B cell (primary cell): Measurements from ENCODE around the gene AUTS2.

Experiments used
- CTCF ChIP-seq: fragments of 200-600 bp; IDR thresholded peaks from one replicate; pipeline ENCODE4 v1.8.0; 2022; ENCODE audit warnings: antibody characterized with exemption, mild to moderate bottlenecking
- EZH2 ChIP-seq: IDR thresholded peaks from 2 replicates; pipeline ENCODE4 v1.6.1; 2012; ENCODE audit warnings: borderline replicate concordance, low read depth, mild to moderate bottlenecking, moderate library complexity, low read length; ENCODE audit not compliant: insufficient read depth, poor library complexity, severe bottlenecking

- no peak for TF ChIP-seq CTCF
- no peak for TF ChIP-seq EZH2
Observed at GRCh38 chr7:70459546-70459945, 861.3 kb downstream of the AUTS2 start.
